GM23338 (cell line): ENCODE results near the gene CLSTN1.
"Not testable (repeated sequence)": the region's sequence is repeated elsewhere in the genome, so short reads cannot be mapped to it uniquely, and the experiment has no call there.

ENCODE experiments used
- CREB1 ChIP-seq: fragments of 250-450 bp; sonication (Bioruptor Pico); IDR thresholded peaks from 2 replicates; pipeline ENCODE4 v1.5.0; 2020; ENCODE audit warnings: low read depth, mild to moderate bottlenecking, moderate library complexity
- CTCF ChIP-seq, 2 experiments: fragments of 200-600 bp in 1 of 2; sonication (generic) in 1 of 2; conservative IDR thresholded peaks; 2 replicates each; pipeline versions ENCODE4 v1.5.1 to v1.6.1; 2016 to 2017; ENCODE audit warnings: antibody characterized with exemption in 2 of 2, low read depth in 2 of 2, mild to moderate bottlenecking in 2 of 2, moderate library complexity in 1 of 2
- ETS1 ChIP-seq: IDR thresholded peaks from 2 replicates; pipeline ENCODE4 v1.6.1; 2016; ENCODE audit warnings: antibody characterized with exemption
- EZH2 ChIP-seq: fragments of 200-600 bp; sonication (generic); IDR thresholded peaks from one replicate; pipeline ENCODE4 v1.8.0; 2017; ENCODE audit warnings: antibody characterized with exemption, mild to moderate bottlenecking, low read depth; ENCODE audit not compliant: unreplicated experiment
- EZH2phosphoT487 ChIP-seq: fragments of 200-600 bp; sonication (generic); IDR thresholded peaks from one replicate; pipeline ENCODE4 v1.8.1; 2018; ENCODE audit warnings: antibody characterized with exemption; ENCODE audit not compliant: unreplicated experiment
- NANOG ChIP-seq: IDR thresholded peaks from 2 replicates; pipeline ENCODE4 v1.6.1; 2016; ENCODE audit warnings: antibody characterized with exemption, borderline replicate concordance
- POLR2AphosphoS5 ChIP-seq: IDR thresholded peaks from 2 replicates; pipeline ENCODE4 v1.6.1; 2016; ENCODE audit warnings: antibody characterized with exemption, low read depth
- REST ChIP-seq: IDR thresholded peaks from one replicate; pipeline ENCODE4 v1.6.1; 2018; ENCODE audit warnings: antibody characterized with exemption; ENCODE audit not compliant: unreplicated experiment
- ZNF114 ChIP-seq: fragments of 250-450 bp; sonication (Bioruptor Pico); IDR thresholded peaks from 2 replicates; pipeline ENCODE4 v1.5.0; 2020; ENCODE audit warnings: mild to moderate bottlenecking, moderate library complexity
- ZNF462 ChIP-seq: fragments of 250-450 bp; sonication (Bioruptor Pico); IDR thresholded peaks from 2 replicates; pipeline ENCODE4 v1.5.0; 2020; ENCODE audit warnings: mild to moderate bottlenecking, moderate library complexity

- not testable (repeated sequence) for TF ChIP-seq CTCF (conservative IDR thresholded peaks at IDR 0.05; ENCODE audit: low read depth in 2 of 2); EZH2; POLR2AphosphoS5; EZH2phosphoT487; REST; CREB1; ETS1; NANOG; ZNF114 (CRISPR knock-in tag); ZNF462 (CRISPR knock-in tag)
These were observed 20.5 kb downstream of the CLSTN1 start for GRCh38 chr1:9803003-9803918.
